Heart left ventricle (tissue), 16 donors: ENCODE measurements around the gene METTL25. TPM values are rescaled to one million over a fixed set of nuclear protein-coding genes. Genes with fewer than 3 reads are reported as not detected.

Source experiments
- ATAC-seq, 4 donors: fragments of 200-7000 bp; cut with Tn5 transposase; one replicate each; pipeline ENCODE4 v1.9.1; 2020 to 2022; ENCODE audit warnings: moderate library complexity in 4 of 4, mild to moderate bottlenecking in 3 of 4, moderate number of reproducible peaks in 1 of 4
- DNase-seq, 5 donors: peaks; one replicate each; pipeline ENCODE4 v3.0.0-alpha.2; 2020
- H3K27ac ChIP-seq, 12 donors: fragments of 200-600 bp; sonication (generic) in 4 of 12; one replicate each; pipeline versions ENCODE4 v1.5.0 to v1.8.0; 2016 to 2022; ENCODE audit warnings: mild to moderate bottlenecking in 2 of 12
- H3K27me3 ChIP-seq, 9 donors: fragments of 200-600 bp; sonication (generic) in 2 of 9; one replicate each; pipeline versions ENCODE4 v1.5.1 to v1.8.0; 2016 to 2022; ENCODE audit warnings: mild to moderate bottlenecking in 3 of 9
- H3K36me3 ChIP-seq, 9 donors: fragments of 200-600 bp; sonication (generic) in 2 of 9; one replicate each; pipeline versions ENCODE4 v1.5.0 to v1.8.0; 2018 to 2022; ENCODE audit warnings: mild to moderate bottlenecking in 2 of 9
- H3K4me1 ChIP-seq, 12 donors: fragments of 200-600 bp; sonication (generic) in 4 of 12; one replicate each; pipeline versions ENCODE4 v1.5.0 to v1.8.0; 2016 to 2022; ENCODE audit warnings: mild to moderate bottlenecking in 3 of 12
- H3K4me3 ChIP-seq, 12 donors: fragments of 200-600 bp; sonication (generic) in 4 of 12; one replicate each; pipeline versions ENCODE4 v1.5.0 to v1.8.0; 2017 to 2022; ENCODE audit warnings: mild to moderate bottlenecking in 9 of 12, moderate library complexity in 4 of 12
- H3K9me3 ChIP-seq, 12 donors: fragments of 200-600 bp; sonication (generic) in 4 of 12; one replicate each; pipeline versions ENCODE4 v1.5.0 to v1.8.0; 2016 to 2022; ENCODE audit warnings: mild to moderate bottlenecking in 1 of 12
- POLR2A ChIP-seq, 2 donors: fragments of 450-650 bp; IDR thresholded peaks; one replicate each; pipeline ENCODE4 v1.6.1; 2017; ENCODE audit warnings: antibody characterized with exemption in 2 of 2, mild to moderate bottlenecking in 2 of 2, moderate library complexity in 2 of 2
- WGBS, 4 donors: extraction: QIAGEN DNeasy Blood & Tissue Kit in 2 of 4; methylation state at CpG; one replicate each; pipeline versions ENCODE4 v1.1.5 to v1.1.7; 2013 to 2018; 5-methylcytosine and 5-hydroxymethylcytosine counted together
- intact Hi-C, 10 donors: fragments of 100-400 bp; cut with DNase I; formaldehyde crosslinking; loops; one replicate each; pipeline versions ENCODE4 v1.11.1 to v1.14.2; 2022
- polyA plus RNA-seq, 2 donors: library from polyadenylated mRNA; stranded (reverse); fragments of 200-250 nt; gene quantifications; one replicate each; pipeline ENCODE4 v1.2.3, GENCODE V29; 2013
- total RNA-seq, 9 donors: library from RNA; depleted of rRNA in 2 of 9; stranded (reverse); fragments of >200 nt in 2 of 9; fragmentation: NEBNext Ultra II Directional in 3 of 9; extraction: Animal tissue kit (Norgen Biotek cat#: 25700) in 3 of 9; gene quantifications; one replicate each; pipeline versions ENCODE4 v1.1.0 to v1.2.4, GENCODE V29; 2016 to 2023
- TF ChIP-seq, protein P1 (sequence below), 12 donors: fragments of 200-600 bp; sonication (generic) in 4 of 12; IDR thresholded peaks; one replicate each; pipeline versions ENCODE4 v1.5.0 to v1.8.0; 2018 to 2022; ENCODE audit warnings: antibody characterized with exemption in 12 of 12, mild to moderate bottlenecking in 5 of 12
- donor health status: ischemic (EF 13 %, LVEDD 7.1; RV severe dilation, severe dysfunction).
- donor health status: healthy with polysubstance abuse.
- donor health status: DM: no; HTN: yes; CAD: no.
- donor health status: DM: no; HTN: no; CAD: no.
- donor health status: ischemic (EF 25% LVEDD 6.9; RV normal size, moderate dysfunction).
- donor health status: ischemic (EF 25% LVEDD 5.7; RV mildly dilated, moderate dysfunction).
- donor health status: healthy.
- donor health status: DM: yes; HTN: yes; CAD: no.
- donor health status: ischemic (EF 35%, LVEDD 5.7; RV mildly dilated, moderate dysfunction).
- donor health status: nonischemic (EF 11% LVEDD 7.7; RV severe dilation, severe dysfunction).
- donor health status: DM: yes; HTN: yes; CAD: no.
- donor health status: PGD.
- donor health status: ischemic (EF 29% LVEDD 5.4; RV normal size, mild dysfunction).
- donor health status: nonischemic (EF 23%, LVEDD 6.1; RV moderate dilation, normal function).

The METTL25 gene
- total and polyA plus RNA-seq, 11 donors = 2.2 to 19.6 (median 11.5) TPM

DNA sequence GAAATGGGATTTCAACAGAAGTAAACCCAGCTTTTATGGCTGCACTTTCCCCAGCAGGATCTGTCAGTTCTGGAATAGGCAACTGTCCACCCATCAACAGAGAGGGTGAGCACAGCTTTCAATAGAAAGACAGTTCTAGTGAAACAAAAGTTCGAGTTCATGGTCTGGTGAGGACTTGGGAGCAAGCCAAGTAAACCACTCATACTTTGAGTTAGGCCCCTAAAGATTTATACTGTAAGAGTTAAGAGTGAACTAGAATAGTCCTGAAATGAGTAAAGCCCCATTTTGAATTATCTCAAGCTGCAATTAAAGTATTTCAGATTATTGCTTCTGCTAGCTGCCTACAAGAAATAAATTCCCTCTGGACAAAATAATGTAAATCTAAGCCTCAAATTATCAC lies 82.6 kb downstream of the METTL25 start:
- no peaks in the 10 kb centered on the region for H3K27me3 ChIP-seq
- TF ChIP-seq, protein P1, sequence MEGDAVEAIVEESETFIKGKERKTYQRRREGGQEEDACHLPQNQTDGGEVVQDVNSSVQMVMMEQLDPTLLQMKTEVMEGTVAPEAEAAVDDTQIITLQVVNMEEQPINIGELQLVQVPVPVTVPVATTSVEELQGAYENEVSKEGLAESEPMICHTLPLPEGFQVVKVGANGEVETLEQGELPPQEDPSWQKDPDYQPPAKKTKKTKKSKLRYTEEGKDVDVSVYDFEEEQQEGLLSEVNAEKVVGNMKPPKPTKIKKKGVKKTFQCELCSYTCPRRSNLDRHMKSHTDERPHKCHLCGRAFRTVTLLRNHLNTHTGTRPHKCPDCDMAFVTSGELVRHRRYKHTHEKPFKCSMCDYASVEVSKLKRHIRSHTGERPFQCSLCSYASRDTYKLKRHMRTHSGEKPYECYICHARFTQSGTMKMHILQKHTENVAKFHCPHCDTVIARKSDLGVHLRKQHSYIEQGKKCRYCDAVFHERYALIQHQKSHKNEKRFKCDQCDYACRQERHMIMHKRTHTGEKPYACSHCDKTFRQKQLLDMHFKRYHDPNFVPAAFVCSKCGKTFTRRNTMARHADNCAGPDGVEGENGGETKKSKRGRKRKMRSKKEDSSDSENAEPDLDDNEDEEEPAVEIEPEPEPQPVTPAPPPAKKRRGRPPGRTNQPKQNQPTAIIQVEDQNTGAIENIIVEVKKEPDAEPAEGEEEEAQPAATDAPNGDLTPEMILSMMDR (IDR thresholded peaks at IDR 0.05) = no peak
- no peak for TF ChIP-seq POLR2A (IDR thresholded peaks at IDR 0.05)
- intact Hi-C loops = no loop called here
- no peak for ATAC-seq
- H3K27ac ChIP-seq = no peak overlapping the region
- WGBS, 4 donors = 65 to 76% (median 73%) methylated on average over 1 of the region's 1 CpG
- H3K4me3 ChIP-seq = no peak overlapping the region
- H3K9me3 ChIP-seq = no peaks in the 10 kb centered on the region
- peaks cover 0 to 61% (median 27%) of the 10 kb centered on the region in 9 donors for H3K36me3 ChIP-seq
- H3K4me1 ChIP-seq = no peaks in the 10 kb centered on the region
- no peak for DNase-seq

DNA sequence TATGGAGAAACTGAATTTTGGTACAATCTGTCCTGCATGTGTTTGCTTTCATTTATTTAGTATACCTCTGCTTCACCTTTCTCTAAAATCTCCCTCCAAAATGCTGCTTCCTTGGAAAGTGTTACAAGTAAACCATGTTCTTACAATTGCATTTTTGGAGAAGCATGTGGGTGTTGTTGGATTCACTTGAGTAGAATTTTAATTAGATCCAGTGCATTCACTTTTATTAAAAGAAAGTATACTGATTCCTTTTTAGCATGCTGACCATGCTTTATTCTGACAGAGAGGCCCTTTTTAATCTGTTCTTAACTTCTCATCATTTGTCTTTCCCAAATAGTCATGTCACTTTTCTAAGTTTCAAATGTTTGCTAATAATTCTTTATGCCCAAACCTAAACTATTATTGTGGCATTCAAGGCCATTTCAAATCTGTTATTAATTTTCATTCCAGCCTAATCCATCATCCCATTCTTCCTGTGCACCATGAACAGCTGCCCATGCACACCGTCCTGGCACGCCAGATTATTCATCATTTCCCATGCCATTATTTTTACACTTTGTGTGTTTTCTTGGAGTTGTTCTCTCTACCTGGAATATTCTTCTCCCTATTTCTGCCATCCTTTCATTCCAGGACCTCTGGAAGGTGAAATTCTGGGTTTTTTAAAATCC lies 90.7 kb downstream of the METTL25 start:
- no peaks in the 10 kb centered on the region for H3K27me3 ChIP-seq
- no peak for TF ChIP-seq POLR2A (IDR thresholded peaks at IDR 0.05)
- TF ChIP-seq, protein P1 (IDR thresholded peaks at IDR 0.05) = no peak
- DNase-seq = no peak
- intact Hi-C loops = no loop called here
- peaks cover 0 to 24% (median 8%) of the 10 kb centered on the region in 9 donors for H3K36me3 ChIP-seq
- no peak overlapping the region for H3K27ac ChIP-seq
- 86 to 97% (median 93%) methylated on average over 2 of the region's 2 CpGs for WGBS, 4 donors
- H3K4me1 ChIP-seq = no peaks in the 10 kb centered on the region
- ATAC-seq = no peak
- no peaks in the 10 kb centered on the region for H3K9me3 ChIP-seq
- no peak overlapping the region for H3K4me3 ChIP-seq

DNA sequence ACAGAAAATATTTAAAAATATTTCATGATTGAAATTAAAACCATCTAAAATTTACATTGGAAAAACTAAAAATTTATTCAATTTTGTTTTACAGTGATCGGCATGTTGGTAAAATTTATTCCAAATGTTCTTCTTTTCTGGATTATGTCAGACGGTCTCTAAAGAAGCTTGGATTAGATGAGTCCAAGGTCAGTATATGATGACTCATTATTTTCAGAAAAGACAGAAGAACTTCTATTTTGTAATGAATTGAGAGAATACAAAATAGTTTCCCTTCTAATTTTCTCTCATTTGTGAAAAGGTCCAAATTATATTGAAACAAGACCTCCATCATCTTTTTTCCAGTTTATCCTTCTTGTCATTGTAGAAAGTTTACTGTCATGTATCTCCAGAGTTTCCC lies 98.3 kb downstream of the METTL25 start:
- H3K27ac ChIP-seq = no peak overlapping the region
- H3K4me1 ChIP-seq = no peaks in the 10 kb centered on the region
- TF ChIP-seq, protein P1 (IDR thresholded peaks at IDR 0.05) = no peak
- TF ChIP-seq POLR2A (IDR thresholded peaks at IDR 0.05) = no peak
- ATAC-seq (no peak), DNase-seq (no peak)
- intact Hi-C loops = no loop called here
- H3K9me3 ChIP-seq = no peaks in the 10 kb centered on the region
- no peaks in the 10 kb centered on the region for H3K27me3 ChIP-seq
- no peak overlapping the region for H3K4me3 ChIP-seq
- WGBS, 4 donors = 92 to 95% (median 93%) methylated on average over 2 of the region's 2 CpGs
- peaks cover 0 to 54% (median 9%) of the 10 kb centered on the region in 9 donors for H3K36me3 ChIP-seq

DNA sequence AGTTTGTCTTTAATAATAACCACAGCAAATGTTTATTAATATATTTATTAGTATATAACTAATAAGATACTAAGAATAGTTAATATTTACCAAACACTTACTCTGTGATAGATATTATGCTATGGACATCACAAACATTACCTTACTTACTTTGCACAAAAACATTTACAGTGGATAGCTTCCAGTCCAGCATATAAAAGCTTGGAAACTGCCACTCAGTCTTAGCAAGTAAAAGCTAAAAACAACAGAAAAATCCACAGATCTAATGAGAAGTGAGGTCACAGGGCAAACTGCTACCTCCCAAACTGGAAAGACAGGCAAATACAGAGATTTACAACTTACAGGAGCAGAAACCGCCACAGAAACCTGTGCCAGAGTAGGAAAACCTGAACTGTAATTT lies 99.8 kb downstream of the METTL25 start:
- no peak for TF ChIP-seq POLR2A (IDR thresholded peaks at IDR 0.05)
- TF ChIP-seq, protein P1 (IDR thresholded peaks at IDR 0.05) = no peak
- Histone ChIP-seq H3K4me1 (no peaks in the 10 kb centered on the region), H3K27me3 (no peaks in the 10 kb centered on the region), H3K36me3 (peaks cover 0 to 59% (median 11%) of the 10 kb centered on the region in 9 donors), H3K27ac (no peak overlapping the region), H3K9me3 (no peaks in the 10 kb centered on the region), H3K4me3 (no peak overlapping the region)
- WGBS, 4 donors = 92 to 100% (median 98%) methylated on average over 1 of the region's 1 CpG
- intact Hi-C loops = no loop called here
- no peak for ATAC-seq
- DNase-seq = no peak
